ENCODE data around the gene CHKB.

The CHKB gene

GRCh38 chr22:50582493-50583293, at the start of gene CHKB:
Gene CHKB, minus strand, starts transcription at chr22:50582849. Its CDS starts 68 bp downstream, at chr22:50582781.
- TF ChIP-seq CTCF (IDR thresholded peaks at IDR 0.05): no peak

- TF ChIP-seq CTCF (IDR thresholded peaks at IDR 0.05): no peak
These were observed 47.7 kb upstream of the CHKB start for GRCh38 chr22:50630376-50630775.

GRCh38 chr22:50628543-50629134, 46.0 kb upstream of the CHKB start:
- TF ChIP-seq CTCF (IDR thresholded peaks at IDR 0.05): no peak

GRCh38 chr22:50627642-50628542, 45.2 kb upstream of the CHKB start, which contains the start of gene ARSA:
Gene ARSA, minus strand, starts transcription at chr22:50628152. Its CDS starts 373 bp downstream, at chr22:50627779.
- TF ChIP-seq CTCF (IDR thresholded peaks at IDR 0.05): peak; percentile 57

GRCh38 chr22:50626850-50627641, 44.4 kb upstream of the CHKB start:
- no peak for TF ChIP-seq CTCF (IDR thresholded peaks at IDR 0.05)

- no peak for TF ChIP-seq CTCF (IDR thresholded peaks at IDR 0.05)
These were observed 43.7 kb upstream of the CHKB start for GRCh38 chr22:50626314-50626849.

All from LNCAP (cell line).